B cell (primary cell): ENCODE measurements around the gene CCDC97. TPM values are rescaled to one million over a fixed set of nuclear protein-coding genes. Genes with fewer than 3 reads are reported as not detected.
A peak's percentile ranks its signal among the peaks of the same experiment; 100 is the strongest.

Experiments used
- ATAC-seq: fragments of 200-7000 bp; cut with Tn5 transposase; one replicate; pipeline ENCODE4 v1.10.0; 2021; ENCODE audit warnings: low read depth, mild to moderate bottlenecking, moderate number of reproducible peaks, moderate library complexity
- CTCF ChIA-PET: fragments of 350-600 bp; sonication (Branson Sonifier 250); formaldehyde crosslinking; loops from one replicate; lab custom pipeline; 2021; ENCODE audit warnings: antibody characterized with exemption, inconsistent platforms; lab: Charles Lee
- POLR2A ChIA-PET: fragments of 350-600 bp; sonication (Branson Sonifier 250); formaldehyde crosslinking; loops from one replicate; lab custom pipeline; 2021; ENCODE audit warnings: antibody characterized with exemption; lab: Charles Lee
- DNase-seq: peaks from one replicate; pipeline ENCODE4 v3.0.0; 2013
- H2AFZ ChIP-seq: 2 replicates; pipeline ENCODE4 v1.6.1; 2012; ENCODE audit warnings: mild to moderate bottlenecking, low read depth, low read length; ENCODE audit not compliant: insufficient read depth, poor library complexity, severe bottlenecking
- H3K27ac ChIP-seq, 2 donors: 1 replicate in 1 of 2; 2 replicates in 1 of 2; pipeline ENCODE4 v1.5.1; 2012 to 2013; ENCODE audit warnings: low read length in 2 of 2, mild to moderate bottlenecking in 2 of 2, moderate library complexity in 1 of 2
- H3K27me3 ChIP-seq, 4 experiments: fragments of 200-600 bp in 1 of 4; sonication (generic) in 1 of 4; replicated peaks in 1 of 4; 1 replicate in 2 of 4; 2 replicates in 2 of 4; pipeline versions ENCODE4 v1.6.1 to v1.7.0; 2013 to 2016; ENCODE audit warnings: low read length in 3 of 4, mild to moderate bottlenecking in 2 of 4, mixed read lengths in 1 of 4, moderate library complexity in 1 of 4; ENCODE audit not compliant: insufficient read depth in 4 of 4, control insufficient read depth in 3 of 4; ENCODE audit errors: control extremely low read depth in 1 of 4
- H3K36me3 ChIP-seq, 2 experiments: replicated peaks in 1 of 2; 1 replicate in 1 of 2; 2 replicates in 1 of 2; pipeline versions ENCODE4 v1.6.1 to v1.7.1; 2013; ENCODE audit warnings: low read length in 1 of 2; ENCODE audit not compliant: insufficient read depth in 2 of 2, control insufficient read depth in 1 of 2; ENCODE audit errors: control extremely low read depth in 1 of 2, extremely low read depth in 1 of 2
- H3K4me1 ChIP-seq, 2 donors: fragments of 200-600 bp in 1 of 2; sonication (generic) in 1 of 2; 1 replicate in 1 of 2; 2 replicates in 1 of 2; pipeline versions ENCODE4 v1.5.1 to v1.6.1; 2013 to 2017; ENCODE audit warnings: low read length in 2 of 2; ENCODE audit not compliant: control insufficient read depth in 2 of 2, insufficient read depth in 2 of 2
- H3K4me2 ChIP-seq: replicated peaks from 2 replicates; pipeline ENCODE3; 2012; ENCODE audit warnings: mild to moderate bottlenecking, low read depth, low read length; ENCODE audit not compliant: poor library complexity, severe bottlenecking
- H3K4me3 ChIP-seq, 5 experiments: fragments of 200-600 bp in 1 of 5; sonication (generic) in 1 of 5; 1 replicate in 3 of 5; 2 replicates in 2 of 5; pipeline versions ENCODE4 v1.5.1 to v1.7.0; 2011 to 2016; ENCODE audit warnings: low read length in 4 of 5, mild to moderate bottlenecking in 4 of 5, low read depth in 2 of 5, control low read depth in 1 of 5, moderate library complexity in 1 of 5; ENCODE audit not compliant: insufficient read depth in 1 of 5; ENCODE audit errors: control extremely low read depth in 1 of 5, extremely low read depth in 1 of 5
- H3K79me2 ChIP-seq: fragments of 200-600 bp; sonication (generic); one replicate; pipeline ENCODE4 v1.6.0; 2016; ENCODE audit warnings: low read length; ENCODE audit not compliant: control insufficient read depth, insufficient read depth
- H3K9ac ChIP-seq: fragments of 200-600 bp; sonication (generic); 2 replicates; pipeline ENCODE4 v1.6.1; 2017; ENCODE audit warnings: mild to moderate bottlenecking, low read length, moderate library complexity
- H3K9me3 ChIP-seq, 3 donors: one replicate each; pipeline versions ENCODE4 v1.6.1 to v1.7.1; 2013; ENCODE audit warnings: low read length in 2 of 3; ENCODE audit not compliant: control insufficient read depth in 2 of 3, insufficient read depth in 1 of 3; ENCODE audit errors: control extremely low read depth in 1 of 3
- H4K20me1 ChIP-seq: 2 replicates; pipeline ENCODE4 v1.6.0; 2012; ENCODE audit warnings: mild to moderate bottlenecking, low read length; ENCODE audit not compliant: insufficient read depth, control insufficient read depth, poor library complexity, severe bottlenecking
- H3K27ac Mint-ChIP-seq: one replicate; pipeline ENCODE4 v1.8.0; 2021; ENCODE audit warnings: mixed read lengths
- H3K27me3 Mint-ChIP-seq: one replicate; pipeline ENCODE4 v1.8.0; 2021; ENCODE audit warnings: mixed read lengths
- H3K4me1 Mint-ChIP-seq: one replicate; pipeline ENCODE4 v1.8.0; 2021; ENCODE audit warnings: mixed read lengths
- H3K4me3 Mint-ChIP-seq: one replicate; pipeline ENCODE4 v1.8.0; 2021; ENCODE audit warnings: mixed read lengths
- H3K9me3 Mint-ChIP-seq: one replicate; pipeline ENCODE4 v1.8.0; 2022; ENCODE audit warnings: mixed read lengths; ENCODE audit not compliant: insufficient read depth
- EZH2 ChIP-seq: IDR thresholded peaks from 2 replicates; pipeline ENCODE4 v1.6.1; 2012; ENCODE audit warnings: borderline replicate concordance, low read depth, mild to moderate bottlenecking, moderate library complexity, low read length; ENCODE audit not compliant: insufficient read depth, poor library complexity, severe bottlenecking
- WGBS: methylation state at CpG from one replicate; pipeline ENCODE4 v1.1.5; 2013; ENCODE audit warnings: missing lambda C conversion rate; ENCODE audit not compliant: insufficient coverage; 5-methylcytosine and 5-hydroxymethylcytosine counted together
- intact Hi-C: fragments of 100-400 bp; cut with micrococcal nuclease; formaldehyde crosslinking; loops from one replicate; pipeline ENCODE4 v1.10.0; 2022
- polyA plus RNA-seq: library from polyadenylated mRNA; depleted of rRNA; stranded (reverse); fragments of >200 nt; gene quantifications from 2 replicates; pipeline ENCODE4 v1.2.3, GENCODE V29; 2012
- total RNA-seq, 2 donors: library from RNA; stranded (reverse); fragments of 120-200 nt in 1 of 2; gene quantifications; 1 replicate in 1 of 2; 2 replicates in 1 of 2; pipeline versions ENCODE4 v1.2.3 to v1.2.4, GENCODE V29; 2013 to 2022
- TF ChIP-seq, protein P1 (sequence below): fragments of 200-600 bp; IDR thresholded peaks from one replicate; pipeline ENCODE4 v1.8.0; 2022; ENCODE audit warnings: antibody characterized with exemption, mild to moderate bottlenecking

Gene CCDC97
- total and polyA plus RNA-seq, 2 donors (not counting 1 experiment from before 2014, with no cell fraction given) = 16.3 to 68.3 TPM

DNA sequence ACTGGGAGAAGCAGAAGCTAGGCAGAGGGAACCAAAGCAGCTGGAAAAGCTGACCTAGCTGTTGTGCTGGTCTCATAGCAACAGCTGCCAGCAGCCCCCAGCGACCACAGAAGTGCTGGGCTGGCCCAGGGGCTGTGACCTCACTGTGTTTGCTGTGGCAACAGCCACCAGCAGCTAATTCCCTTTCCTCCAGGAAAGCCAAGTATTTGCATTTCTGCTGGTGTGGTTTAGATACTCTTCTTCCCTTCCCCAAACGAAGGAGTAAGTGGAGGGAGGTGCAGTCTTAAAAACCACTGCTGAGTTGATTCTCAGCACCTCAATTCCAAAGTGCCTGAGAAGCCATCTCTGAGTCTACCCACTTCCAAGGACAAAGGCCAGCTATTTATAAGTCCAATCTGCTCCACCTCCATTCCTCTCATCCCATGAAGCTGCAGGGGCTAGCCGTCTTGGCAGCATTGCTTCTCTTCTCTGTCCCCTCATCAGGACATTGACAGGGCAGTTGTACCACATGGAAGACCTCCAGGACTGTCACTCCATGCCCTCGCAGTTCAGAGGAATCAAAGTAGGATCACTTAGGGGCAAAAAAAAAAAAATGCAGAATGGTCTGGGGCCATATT lies 11.5 kb upstream of the CCDC97 start:
- Mint-ChIP-seq H3K27me3 (no peaks in the 10 kb centered on the region), H3K27ac (peak overlapping the region; percentile 98), H3K4me3 (peak overlapping the region; percentile 86), H3K9me3 (no peaks in the 10 kb centered on the region), H3K4me1 (peaks cover 71% of the 10 kb centered on the region)
- no peak overlapping the region for H3K4me3 ChIP-seq
- ATAC-seq (peak; percentile 25), DNase-seq (peak; percentile 85)
- H3K36me3 ChIP-seq = peaks cover 2 to 87% of the 10 kb centered on the region in 2 experiments
- peaks cover 23% of the 10 kb centered on the region for H3K79me2 ChIP-seq
- intact Hi-C loops = loop anchor here (10.0 kb wide), 1 partner anchor 894 kb away; no protein-coding TSS in a partner anchor
- no peaks in the 10 kb centered on the region for H3K9me3 ChIP-seq
- peak overlapping the region; percentile 61 for H3K4me2 ChIP-seq
- H3K4me1 ChIP-seq = peaks cover 58 to 65% of the 10 kb centered on the region in 2 donors
- no peaks in the 10 kb centered on the region for H3K27me3 ChIP-seq
- H2AFZ ChIP-seq = no peak overlapping the region
- H3K9ac ChIP-seq = peak overlapping the region; percentile 75
- no peaks in the 10 kb centered on the region for H4K20me1 ChIP-seq
- H3K27ac ChIP-seq = peak overlapping the region; percentile 83 to 100
- 0% methylated on average over 1 of the region's 4 CpGs for WGBS
- POLR2A ChIA-PET = interaction anchor here (0.6 to 2.0 kb wide), 7 partner anchors 11 to 1927 kb away, joined by 3 to 15 read pairs (median 5); partner anchors contain the start of gene HNRNPUL1
- CTCF ChIA-PET = interaction anchor here (0.8 to 3.3 kb wide), 7 partner anchors 10 to 154 kb away, joined by 3 to 41 read pairs (median 5); partner anchors contain the start of gene HNRNPUL1
- TF ChIP-seq EZH2 = no peak
- TF ChIP-seq, protein P1, sequence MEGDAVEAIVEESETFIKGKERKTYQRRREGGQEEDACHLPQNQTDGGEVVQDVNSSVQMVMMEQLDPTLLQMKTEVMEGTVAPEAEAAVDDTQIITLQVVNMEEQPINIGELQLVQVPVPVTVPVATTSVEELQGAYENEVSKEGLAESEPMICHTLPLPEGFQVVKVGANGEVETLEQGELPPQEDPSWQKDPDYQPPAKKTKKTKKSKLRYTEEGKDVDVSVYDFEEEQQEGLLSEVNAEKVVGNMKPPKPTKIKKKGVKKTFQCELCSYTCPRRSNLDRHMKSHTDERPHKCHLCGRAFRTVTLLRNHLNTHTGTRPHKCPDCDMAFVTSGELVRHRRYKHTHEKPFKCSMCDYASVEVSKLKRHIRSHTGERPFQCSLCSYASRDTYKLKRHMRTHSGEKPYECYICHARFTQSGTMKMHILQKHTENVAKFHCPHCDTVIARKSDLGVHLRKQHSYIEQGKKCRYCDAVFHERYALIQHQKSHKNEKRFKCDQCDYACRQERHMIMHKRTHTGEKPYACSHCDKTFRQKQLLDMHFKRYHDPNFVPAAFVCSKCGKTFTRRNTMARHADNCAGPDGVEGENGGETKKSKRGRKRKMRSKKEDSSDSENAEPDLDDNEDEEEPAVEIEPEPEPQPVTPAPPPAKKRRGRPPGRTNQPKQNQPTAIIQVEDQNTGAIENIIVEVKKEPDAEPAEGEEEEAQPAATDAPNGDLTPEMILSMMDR = no peak
